ENCODE measurements around the gene ARV1. TPM values are rescaled to one million over a fixed set of nuclear protein-coding genes. Genes with fewer than 3 reads are reported as not detected.

ARV1 gene
- total and polyA plus RNA-seq, 2 of the 13 experiments (the other 11 are each of a cell fraction or from before 2014, with no cell fraction given), result 13.0 to 15.2 TPM

DNA sequence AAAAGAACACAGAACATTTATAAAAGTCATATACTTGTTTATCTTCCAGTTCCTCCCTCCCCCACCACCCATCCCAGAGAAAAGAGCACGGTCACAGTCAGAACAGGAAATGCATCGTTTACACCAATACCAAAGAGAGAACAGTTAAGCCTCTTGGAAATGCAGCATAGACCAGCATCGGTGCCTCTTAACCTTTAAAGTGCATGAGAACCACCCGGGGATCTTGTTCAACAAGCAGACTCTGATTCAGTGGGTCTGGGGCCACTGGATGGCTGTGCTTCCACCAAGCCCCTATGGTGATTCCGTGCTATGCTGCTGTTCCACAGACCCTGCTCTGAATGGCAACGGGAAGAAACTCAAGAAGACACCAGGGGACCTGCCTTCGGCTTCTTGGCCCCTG, 41.9 kb downstream of the ARV1 start:
- CTCF ChIA-PET (ENCODE audit: low intra/inter-chr PET ratio, low total read pairs), result no interaction called here
- TF ChIP-seq RFX5 (IDR thresholded peaks at IDR 0.05; ENCODE audit: low read depth, low read length) (no peak), SMAD9 (CRISPR knock-in tag; IDR thresholded peaks at IDR 0.05) (no peak)
- Histone ChIP-seq H3K4me2 (ENCODE audit: low read depth, low read length) (no peak overlapping the region), H3K4me1 (ENCODE audit: insufficient read depth, low read length) (no peaks in the 10 kb centered on the region), H3K9ac (ENCODE audit: insufficient read depth, low read depth, low read length) (no peak overlapping the region), H3K4me3 (replicated peaks in 1 of 3; ENCODE audit: insufficient read depth in 1 of 3, low read depth in 2 of 3, low read length in 3 of 3) (no peak overlapping the region), H4K20me1 (ENCODE audit: insufficient read depth, low read length) (no peaks in the 10 kb centered on the region), H3K36me3 (replicated peaks in 1 of 2; ENCODE audit: control insufficient read depth in 1 of 2, insufficient read depth in 2 of 2, low read length in 2 of 2) (no peaks in the 10 kb centered on the region), H3K27me3 (ENCODE audit: control insufficient read depth in 1 of 2, insufficient read depth in 2 of 2, low read length in 2 of 2) (peaks cover 0 to 5% of the 10 kb centered on the region in 2 experiments; a peak in 1 of 5 replicates), H3K9me3 (ENCODE audit: low read length) (no peaks in the 10 kb centered on the region), H3K27ac (ENCODE audit: extremely low read length, insufficient read depth, low read length) (no peak overlapping the region), H2AFZ (ENCODE audit: low read length) (no peak overlapping the region), H3K79me2 (ENCODE audit: insufficient read depth, low read length) (no peaks in the 10 kb centered on the region)
- BruUV-seq (replicated peaks), result no TSS peak
- DNase-seq (ENCODE audit: low spot score) (no peak), ATAC-seq (no peak), FAIRE-seq (no peak)
- intact Hi-C loops (cut with micrococcal nuclease; ENCODE audit: unreplicated experiment), result no loop called here
- 59% methylated on average over 7 of the region's 7 CpGs for WGBS (ENCODE audit: low lambda C conversion rate)
- POLR2A ChIA-PET, result no interaction called here
- in situ Hi-C loops (cut with HindIII; ENCODE audit: extremely low pct_ligation_motif_present, low pct_unique_long_range_greater_than_20kb), result no loop called here

DNA sequence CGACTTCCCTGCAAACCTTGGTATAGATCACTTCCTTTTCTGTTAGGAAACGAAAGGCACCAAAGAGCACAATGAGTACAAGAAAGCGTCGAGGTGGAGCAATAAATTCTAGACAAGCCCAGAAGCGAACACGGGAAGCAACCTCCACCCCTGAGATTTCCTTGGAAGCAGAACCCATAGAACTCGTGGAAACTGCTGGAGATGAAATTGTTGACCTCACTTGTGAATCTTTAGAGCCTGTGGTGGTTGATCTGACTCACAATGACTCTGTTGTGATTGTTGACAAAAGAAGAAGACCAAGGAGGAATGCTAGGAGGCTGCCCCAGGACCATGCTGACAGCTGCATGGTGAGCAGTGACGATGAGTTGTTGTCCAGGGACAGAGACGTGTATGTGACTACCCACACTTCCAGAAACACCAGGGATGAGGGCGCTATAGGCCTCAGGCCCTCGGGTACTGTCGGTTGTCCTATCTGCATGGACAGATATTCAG, 42.7 kb downstream of the ARV1 start:
- FAIRE-seq, result no peak
- intact Hi-C loops (cut with micrococcal nuclease; ENCODE audit: unreplicated experiment), result no loop called here
- no peak for TF ChIP-seq FOXO4 (CRISPR knock-in tag; conservative IDR thresholded peaks at IDR 0.05)
- TF ChIP-seq, protein P1, sequence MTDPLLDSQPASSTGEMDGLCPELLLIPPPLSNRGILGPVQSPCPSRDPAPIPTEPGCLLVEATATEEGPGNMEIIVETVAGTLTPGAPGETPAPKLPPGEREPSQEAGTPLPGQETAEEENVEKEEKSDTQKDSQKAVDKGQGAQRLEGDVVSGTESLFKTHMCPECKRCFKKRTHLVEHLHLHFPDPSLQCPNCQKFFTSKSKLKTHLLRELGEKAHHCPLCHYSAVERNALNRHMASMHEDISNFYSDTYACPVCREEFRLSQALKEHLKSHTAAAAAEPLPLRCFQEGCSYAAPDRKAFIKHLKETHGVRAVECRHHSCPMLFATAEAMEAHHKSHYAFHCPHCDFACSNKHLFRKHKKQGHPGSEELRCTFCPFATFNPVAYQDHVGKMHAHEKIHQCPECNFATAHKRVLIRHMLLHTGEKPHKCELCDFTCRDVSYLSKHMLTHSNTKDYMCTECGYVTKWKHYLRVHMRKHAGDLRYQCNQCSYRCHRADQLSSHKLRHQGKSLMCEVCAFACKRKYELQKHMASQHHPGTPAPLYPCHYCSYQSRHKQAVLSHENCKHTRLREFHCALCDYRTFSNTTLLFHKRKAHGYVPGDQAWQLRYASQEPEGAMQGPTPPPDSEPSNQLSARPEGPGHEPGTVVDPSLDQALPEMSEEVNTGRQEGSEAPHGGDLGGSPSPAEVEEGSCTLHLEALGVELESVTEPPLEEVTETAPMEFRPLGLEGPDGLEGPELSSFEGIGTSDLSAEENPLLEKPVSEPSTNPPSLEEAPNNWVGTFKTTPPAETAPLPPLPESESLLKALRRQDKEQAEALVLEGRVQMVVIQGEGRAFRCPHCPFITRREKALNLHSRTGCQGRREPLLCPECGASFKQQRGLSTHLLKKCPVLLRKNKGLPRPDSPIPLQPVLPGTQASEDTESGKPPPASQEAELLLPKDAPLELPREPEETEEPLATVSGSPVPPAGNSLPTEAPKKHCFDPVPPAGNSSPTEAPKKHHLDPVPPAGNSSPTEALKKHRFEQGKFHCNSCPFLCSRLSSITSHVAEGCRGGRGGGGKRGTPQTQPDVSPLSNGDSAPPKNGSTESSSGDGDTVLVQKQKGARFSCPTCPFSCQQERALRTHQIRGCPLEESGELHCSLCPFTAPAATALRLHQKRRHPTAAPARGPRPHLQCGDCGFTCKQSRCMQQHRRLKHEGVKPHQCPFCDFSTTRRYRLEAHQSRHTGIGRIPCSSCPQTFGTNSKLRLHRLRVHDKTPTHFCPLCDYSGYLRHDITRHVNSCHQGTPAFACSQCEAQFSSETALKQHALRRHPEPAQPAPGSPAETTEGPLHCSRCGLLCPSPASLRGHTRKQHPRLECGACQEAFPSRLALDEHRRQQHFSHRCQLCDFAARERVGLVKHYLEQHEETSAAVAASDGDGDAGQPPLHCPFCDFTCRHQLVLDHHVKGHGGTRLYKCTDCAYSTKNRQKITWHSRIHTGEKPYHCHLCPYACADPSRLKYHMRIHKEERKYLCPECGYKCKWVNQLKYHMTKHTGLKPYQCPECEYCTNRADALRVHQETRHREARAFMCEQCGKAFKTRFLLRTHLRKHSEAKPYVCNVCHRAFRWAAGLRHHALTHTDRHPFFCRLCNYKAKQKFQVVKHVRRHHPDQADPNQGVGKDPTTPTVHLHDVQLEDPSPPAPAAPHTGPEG (CRISPR knock-in tag; IDR thresholded peaks at IDR 0.05), result no peak
- no peak for TF ChIP-seq ZNF652 (CRISPR knock-in tag; IDR thresholded peaks at IDR 0.05; ENCODE audit: borderline replicate concordance, low read depth)
- TF ChIP-seq, protein P2, sequence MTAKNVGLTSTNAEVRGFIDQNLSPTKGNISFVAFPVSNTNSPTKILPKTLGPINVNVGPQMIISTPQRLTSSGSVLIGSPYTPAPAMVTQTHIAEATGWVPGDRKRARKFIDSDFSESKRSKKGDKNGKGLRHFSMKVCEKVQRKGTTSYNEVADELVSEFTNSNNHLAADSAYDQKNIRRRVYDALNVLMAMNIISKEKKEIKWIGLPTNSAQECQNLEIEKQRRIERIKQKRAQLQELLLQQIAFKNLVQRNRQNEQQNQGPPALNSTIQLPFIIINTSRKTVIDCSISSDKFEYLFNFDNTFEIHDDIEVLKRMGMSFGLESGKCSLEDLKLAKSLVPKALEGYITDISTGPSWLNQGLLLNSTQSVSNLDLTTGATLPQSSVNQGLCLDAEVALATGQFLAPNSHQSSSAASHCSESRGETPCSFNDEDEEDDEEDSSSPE (CRISPR knock-in tag; IDR thresholded peaks at IDR 0.05), result no peak
- no peak for TF ChIP-seq NCOA1 (CRISPR knock-in tag; IDR thresholded peaks at IDR 0.05)
- no peak for TF ChIP-seq HOXA7 (CRISPR knock-in tag; IDR thresholded peaks at IDR 0.05)
- TF ChIP-seq FOXA3 (CRISPR knock-in tag; IDR thresholded peaks at IDR 0.05), result no peak

More for the DNA sequence above, 42.7 kb downstream of the ARV1 start:
- Histone ChIP-seq H3K4me2 (ENCODE audit: low read depth, low read length) (no peak overlapping the region), H3K4me1 (ENCODE audit: insufficient read depth, low read length) (0 out of 2 replicates have a peak, but pooled peaks cover under 1% of the 10 kb centered on the region), H3K27ac (ENCODE audit: extremely low read length, insufficient read depth, low read length) (no peak overlapping the region), H3K4me3 (replicated peaks in 1 of 3; ENCODE audit: insufficient read depth in 1 of 3, low read depth in 2 of 3, low read length in 3 of 3) (no peak overlapping the region), H4K20me1 (ENCODE audit: insufficient read depth, low read length) (no peaks in the 10 kb centered on the region), H3K9ac (ENCODE audit: insufficient read depth, low read depth, low read length) (no peak overlapping the region), H3K9me3 (ENCODE audit: low read length) (no peaks in the 10 kb centered on the region), H3K79me2 (ENCODE audit: insufficient read depth, low read length) (no peaks in the 10 kb centered on the region), H3K36me3 (replicated peaks in 1 of 2; ENCODE audit: control insufficient read depth in 1 of 2, insufficient read depth in 2 of 2, low read length in 2 of 2) (no peaks in the 10 kb centered on the region), H3K27me3 (ENCODE audit: control insufficient read depth in 1 of 2, insufficient read depth in 2 of 2, low read length in 2 of 2) (peaks cover 0 to 5% of the 10 kb centered on the region in 2 experiments; a peak in 1 of 5 replicates), H2AFZ (ENCODE audit: low read length) (no peak overlapping the region)
- BruUV-seq (replicated peaks), result no TSS peak
- 60% methylated on average over 12 of the region's 12 CpGs for WGBS (ENCODE audit: low lambda C conversion rate)
- POLR2A ChIA-PET, result no interaction called here
- CTCF ChIA-PET (ENCODE audit: low intra/inter-chr PET ratio, low total read pairs), result no interaction called here
- ATAC-seq, result no peak
- no peak for DNase-seq (ENCODE audit: low spot score)
- in situ Hi-C loops (cut with HindIII; ENCODE audit: extremely low pct_ligation_motif_present, low pct_unique_long_range_greater_than_20kb), result no loop called here

Measured in HepG2 (cell line).